SJCRH30 (cell line): ENCODE results near the gene MNX1. TPM values are rescaled to one million over a fixed set of nuclear protein-coding genes. Genes with fewer than 3 reads are reported as not detected.

Experiments
- DNase-seq, 2 experiments: peaks; one replicate each; pipeline ENCODE4 v3.0.0-alpha.2; 2015 to 2020
- H3K27ac ChIP-seq: fragments of 250-450 bp; sonication (Bioruptor Pico); 2 replicates; pipeline ENCODE4 v1.5.1; 2020; ENCODE audit warnings: mild to moderate bottlenecking, moderate library complexity
- H3K27me3 ChIP-seq: fragments of 250-450 bp; sonication (Bioruptor Pico); 2 replicates; pipeline ENCODE4 v1.5.1; 2020; ENCODE audit warnings: mild to moderate bottlenecking, moderate library complexity
- H3K36me3 ChIP-seq: fragments of 250-450 bp; sonication (Bioruptor Pico); 2 replicates; pipeline ENCODE4 v1.5.1; 2020; ENCODE audit warnings: mild to moderate bottlenecking, moderate library complexity
- H3K4me1 ChIP-seq: fragments of 250-450 bp; sonication (Bioruptor Pico); 2 replicates; pipeline ENCODE4 v1.5.1; 2020; ENCODE audit warnings: mild to moderate bottlenecking, moderate library complexity
- H3K4me3 ChIP-seq: fragments of 250-450 bp; sonication (Bioruptor Pico); 2 replicates; pipeline ENCODE4 v1.5.1; 2020; ENCODE audit warnings: mild to moderate bottlenecking, moderate library complexity
- H3K9me3 ChIP-seq: fragments of 250-450 bp; sonication (Bioruptor Pico); replicated peaks from 2 replicates; pipeline ENCODE4 v1.5.1; 2020; ENCODE audit warnings: mild to moderate bottlenecking, moderate library complexity
- total RNA-seq: library from RNA; depleted of rRNA; stranded (reverse); fragments of >200 nt; shearing (Covaris generic); gene quantifications from 2 replicates; pipeline ENCODE4 v1.2.3, GENCODE V29; 2014

MNX1 gene
- total RNA-seq, 1 experiment from 2014 or later: 4.4 TPM

GRCh38 chr7:157041004-157041403, 30.5 kb upstream of the MNX1 start:
- no peaks in the 10 kb centered on the region for H3K9me3 ChIP-seq
- H3K27ac ChIP-seq: no peak overlapping the region
- no peak for DNase-seq
- no peak overlapping the region for H3K4me3 ChIP-seq
- 0 out of 2 replicates have a peak, but pooled peaks cover 4% of the 10 kb centered on the region for H3K27me3 ChIP-seq
- no peaks in the 10 kb centered on the region for H3K4me1 ChIP-seq
- H3K36me3 ChIP-seq: no peaks in the 10 kb centered on the region

DNA sequence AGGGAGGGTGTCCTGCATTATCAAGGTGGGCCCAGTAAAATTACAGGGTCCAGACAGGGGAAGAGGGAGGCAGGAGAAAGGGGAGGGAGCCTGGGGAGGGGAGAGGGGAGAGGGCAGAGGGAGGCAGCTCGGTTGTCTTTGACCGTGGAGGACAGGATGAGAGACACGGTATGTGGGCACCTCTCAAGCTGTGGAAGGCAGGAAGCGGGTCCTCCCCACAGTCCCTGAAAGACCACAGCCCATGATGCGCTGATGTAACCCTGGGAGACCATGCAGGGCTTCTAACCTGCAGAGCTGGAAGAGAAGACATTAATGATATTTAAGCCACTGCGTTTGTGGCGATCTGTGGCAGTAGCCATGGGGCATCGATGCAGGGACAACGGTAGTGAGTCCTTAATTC, 27.2 kb upstream of the MNX1 start:
- no peak overlapping the region for H3K27ac ChIP-seq
- 0 out of 2 replicates have a peak, but pooled peaks cover 7% of the 10 kb centered on the region for H3K27me3 ChIP-seq
- H3K4me3 ChIP-seq: no peak overlapping the region
- H3K4me1 ChIP-seq: no peaks in the 10 kb centered on the region
- H3K36me3 ChIP-seq: no peaks in the 10 kb centered on the region
- DNase-seq: no peak
- H3K9me3 ChIP-seq: no peaks in the 10 kb centered on the region

- H3K27ac ChIP-seq: no peak overlapping the region
- no peak for DNase-seq
- no peaks in the 10 kb centered on the region for H3K36me3 ChIP-seq
- H3K4me1 ChIP-seq: no peaks in the 10 kb centered on the region
- H3K4me3 ChIP-seq: no peak overlapping the region
- 0 out of 2 replicates have a peak, but pooled peaks cover 7% of the 10 kb centered on the region for H3K27me3 ChIP-seq
- no peaks in the 10 kb centered on the region for H3K9me3 ChIP-seq
Measured at GRCh38 chr7:157037028-157037427, 26.6 kb upstream of the MNX1 start.

DNA sequence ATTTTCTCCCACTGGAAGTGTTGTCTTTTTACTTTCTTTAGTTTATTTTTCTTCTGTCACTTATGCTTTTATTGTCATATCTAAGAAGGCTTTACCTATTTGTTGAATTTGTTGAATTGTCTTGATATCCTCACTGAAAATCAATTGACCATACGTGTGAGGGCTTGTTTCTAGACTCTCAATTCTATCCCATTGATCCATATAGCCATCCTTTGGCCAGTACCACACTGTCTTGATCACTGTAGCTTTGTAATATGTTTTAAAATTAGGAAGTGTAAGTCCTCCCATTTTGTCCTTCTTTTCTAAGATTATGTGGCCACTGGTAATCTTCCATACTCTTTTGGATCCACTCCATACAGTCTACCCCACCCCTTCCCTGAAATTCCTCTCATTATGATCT, 25.5 kb upstream of the MNX1 start:
- no peak for DNase-seq
- Histone ChIP-seq H3K9me3 (no peaks in the 10 kb centered on the region), H3K4me1 (no peaks in the 10 kb centered on the region), H3K27me3 (0 out of 2 replicates have a peak, but pooled peaks cover 7% of the 10 kb centered on the region), H3K4me3 (no peak overlapping the region), H3K27ac (no peak overlapping the region), H3K36me3 (no peaks in the 10 kb centered on the region)

DNA sequence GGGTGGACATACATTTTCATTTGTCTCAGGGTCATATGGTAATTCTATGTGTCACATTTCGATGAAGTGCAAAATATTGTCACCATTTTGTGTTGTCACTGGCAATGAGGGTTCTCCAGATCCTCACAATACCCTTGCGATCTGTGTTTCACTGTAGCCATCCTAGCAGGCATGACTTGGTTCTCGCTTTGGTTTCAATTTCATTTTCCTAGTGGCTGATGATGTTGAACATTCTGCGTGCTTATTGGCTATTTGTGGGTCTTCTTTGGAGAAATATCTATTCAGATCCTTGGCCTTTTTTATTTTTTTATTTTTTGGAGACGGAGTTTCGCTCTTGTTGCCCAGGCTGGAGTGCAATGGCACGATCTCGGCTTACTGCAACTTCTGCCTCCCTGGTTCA, 24.8 kb upstream of the MNX1 start:
- no peaks in the 10 kb centered on the region for H3K36me3 ChIP-seq
- H3K4me1 ChIP-seq: no peaks in the 10 kb centered on the region
- H3K27ac ChIP-seq: no peak overlapping the region
- H3K27me3 ChIP-seq: 0 out of 2 replicates have a peak, but pooled peaks cover 3% of the 10 kb centered on the region
- DNase-seq: no peak
- H3K9me3 ChIP-seq: no peaks in the 10 kb centered on the region
- H3K4me3 ChIP-seq: no peak overlapping the region

DNA sequence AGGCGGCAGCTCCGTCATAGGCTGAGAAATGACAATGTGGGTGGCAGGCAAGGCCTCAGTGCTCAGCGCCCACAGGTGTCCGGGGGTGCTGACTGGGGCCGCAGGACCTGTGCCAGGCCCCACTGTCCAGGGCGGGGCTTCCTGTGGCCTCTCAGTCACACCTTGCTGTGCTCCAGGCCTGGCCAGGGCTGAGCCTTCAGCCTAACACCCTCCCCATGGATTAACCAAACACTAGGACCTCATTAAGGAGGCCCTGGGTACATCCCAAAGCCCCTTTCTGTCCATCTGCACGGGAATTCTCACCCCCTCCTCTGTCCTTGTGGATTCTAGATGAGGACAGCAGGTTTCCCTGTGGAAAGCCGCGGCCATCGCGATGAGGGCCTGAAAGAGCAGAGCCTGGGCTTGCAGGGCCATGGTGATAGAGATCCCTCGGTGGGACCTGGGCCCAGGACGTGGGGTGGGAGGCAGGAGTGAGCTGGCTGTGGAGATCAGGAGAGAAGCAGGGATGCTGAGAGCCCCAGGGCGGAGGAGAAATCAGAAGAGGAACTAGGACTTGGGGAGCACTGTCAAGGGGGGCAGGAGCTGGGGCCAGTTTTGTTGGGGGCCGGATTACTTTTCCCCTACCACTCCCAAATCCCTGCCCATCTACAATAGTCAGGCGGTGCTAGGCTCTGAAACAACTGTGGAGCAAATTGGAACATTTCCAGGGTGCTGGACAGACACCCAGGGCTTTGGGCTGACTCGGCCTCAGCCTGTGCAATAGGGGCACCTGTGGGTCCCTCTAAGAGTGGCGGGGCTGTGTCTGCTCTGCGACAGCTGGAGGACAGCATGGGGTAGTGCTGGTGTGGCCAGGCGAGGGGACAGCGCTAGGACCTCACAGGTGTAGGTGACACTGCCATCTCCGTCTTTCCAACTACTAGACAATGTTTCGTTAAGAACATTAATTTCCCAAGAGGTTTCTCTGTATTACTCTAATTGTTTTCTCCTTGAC, 23.3 kb upstream of the MNX1 start:
- 0 out of 2 replicates have a peak, but pooled peaks cover 3% of the 10 kb centered on the region for H3K27me3 ChIP-seq
- DNase-seq: no peak
- no peaks in the 10 kb centered on the region for H3K9me3 ChIP-seq
- H3K36me3 ChIP-seq: no peaks in the 10 kb centered on the region
- no peak overlapping the region for H3K4me3 ChIP-seq
- no peaks in the 10 kb centered on the region for H3K4me1 ChIP-seq
- H3K27ac ChIP-seq: no peak overlapping the region

DNA sequence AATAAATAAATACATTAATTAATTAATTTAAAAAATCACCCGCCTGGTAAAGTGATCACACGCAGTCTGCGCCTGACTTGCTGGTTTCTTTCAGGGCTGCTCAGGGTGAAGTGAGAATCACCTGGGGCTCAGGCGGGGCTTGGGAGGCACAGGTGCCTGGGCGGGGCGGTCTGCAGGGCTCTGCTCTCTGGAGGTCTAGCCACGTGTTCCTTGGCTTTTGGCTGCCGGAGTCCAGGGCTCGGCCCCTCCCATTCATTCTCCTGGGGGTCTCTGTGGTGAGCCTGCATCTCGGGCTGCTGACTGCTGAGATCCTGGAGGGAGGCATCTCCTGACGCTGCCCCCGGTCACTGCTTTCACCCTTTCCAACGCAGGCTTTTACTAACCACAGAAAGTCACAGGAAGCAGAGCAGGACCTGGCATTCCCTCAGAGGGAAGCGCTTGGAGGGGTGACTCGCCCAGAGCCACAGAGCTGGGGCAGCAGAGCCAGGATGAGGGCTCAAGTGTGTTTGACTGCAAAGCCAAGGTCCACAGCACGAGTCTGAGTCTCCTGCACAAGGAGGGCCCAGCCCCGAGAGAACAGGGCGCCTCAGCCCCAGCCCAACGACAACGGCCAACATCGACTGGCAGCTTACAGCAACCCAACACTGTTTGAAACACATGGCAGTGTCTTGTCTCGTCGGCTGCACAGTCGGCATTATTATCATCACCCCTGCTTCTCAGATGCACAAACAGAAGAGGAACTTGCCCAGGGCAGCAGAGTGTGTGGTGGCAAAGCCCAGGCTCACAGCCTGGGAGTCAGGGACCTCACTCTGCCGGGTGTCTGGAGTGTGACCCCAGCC, 22.4 kb upstream of the MNX1 start:
- Histone ChIP-seq H3K27me3 (peaks cover 3% of the 10 kb centered on the region; the same call in 1 of the 2 replicates), H3K27ac (no peak overlapping the region), H3K36me3 (no peaks in the 10 kb centered on the region), H3K9me3 (no peaks in the 10 kb centered on the region), H3K4me3 (no peak overlapping the region), H3K4me1 (no peaks in the 10 kb centered on the region)
- no peak for DNase-seq

- DNase-seq: no peak
- Histone ChIP-seq H3K4me1 (no peaks in the 10 kb centered on the region), H3K27ac (no peak overlapping the region), H3K27me3 (peaks cover 3% of the 10 kb centered on the region; the same call in 1 of the 2 replicates), H3K36me3 (no peaks in the 10 kb centered on the region), H3K9me3 (no peaks in the 10 kb centered on the region), H3K4me3 (no peak overlapping the region)
Measured at GRCh38 chr7:157032128-157032527, 21.7 kb upstream of the MNX1 start.

DNA sequence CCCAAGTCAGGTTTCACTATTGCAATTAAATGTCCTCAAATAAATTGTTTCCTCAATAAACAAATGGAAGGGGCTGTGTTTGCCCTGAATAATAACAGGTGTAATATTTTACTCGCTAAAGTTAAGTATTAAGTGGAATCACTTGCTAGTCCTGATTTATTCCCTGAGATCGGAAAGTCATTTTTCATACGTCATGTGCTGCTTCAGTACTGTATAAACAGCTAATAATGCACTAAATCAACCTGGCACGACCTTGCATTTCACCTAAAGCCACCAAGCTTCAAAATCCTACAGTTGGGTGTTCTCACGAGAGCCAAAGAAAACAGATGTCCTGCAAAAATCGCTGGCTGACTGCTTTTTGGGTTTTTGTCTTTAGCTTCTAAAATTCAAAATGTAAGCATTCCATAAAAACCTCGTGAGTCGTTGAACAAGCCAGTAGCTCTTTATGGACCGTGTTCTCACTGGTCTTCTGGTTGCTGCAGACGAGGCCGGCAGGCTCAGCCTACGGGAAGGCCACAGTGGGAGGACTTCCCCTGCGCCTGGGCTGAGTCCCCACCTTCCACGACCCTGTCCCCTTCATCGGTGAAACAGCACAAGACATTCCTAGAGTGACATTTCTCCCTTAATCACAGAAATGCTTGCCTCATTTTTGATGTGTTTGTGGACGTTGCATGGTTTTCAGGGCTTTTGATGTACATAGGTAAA, 17.9 kb upstream of the MNX1 start:
- H3K27me3 ChIP-seq: peaks cover 7% of the 10 kb centered on the region
- DNase-seq: no peak

DNA sequence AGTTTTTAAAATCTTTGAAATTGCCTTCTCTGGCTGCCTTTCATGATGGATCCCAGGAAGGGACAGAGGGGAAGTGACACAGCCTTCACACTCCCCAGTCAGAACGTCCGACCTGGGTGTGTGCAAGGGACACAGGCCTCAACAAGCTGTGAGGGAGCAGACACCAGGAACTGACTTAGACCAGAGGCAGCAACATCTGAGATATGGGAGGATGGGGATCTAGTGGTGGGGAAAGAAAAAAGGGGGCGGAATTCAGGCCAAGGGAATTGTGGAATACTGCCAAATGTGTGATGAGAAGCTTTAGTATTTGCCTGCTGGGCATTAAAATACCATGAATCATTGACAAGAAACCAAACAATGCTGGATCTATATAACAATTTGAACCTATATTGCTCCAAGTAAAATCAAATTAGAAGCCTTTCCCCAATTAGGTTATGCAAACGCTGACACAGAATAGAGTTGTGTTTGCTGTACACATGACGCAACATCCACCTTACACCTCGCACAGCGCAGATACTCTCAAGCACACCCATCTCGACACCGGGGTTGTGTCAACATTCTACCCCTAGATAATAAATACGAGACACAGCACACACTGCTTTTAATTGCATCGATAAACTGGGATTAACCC, 17.2 kb upstream of the MNX1 start:
- peaks cover 10% of the 10 kb centered on the region for H3K27me3 ChIP-seq
- no peaks in the 10 kb centered on the region for H3K36me3 ChIP-seq
- no peak overlapping the region for H3K4me3 ChIP-seq
- H3K4me1 ChIP-seq: no peaks in the 10 kb centered on the region
- no peaks in the 10 kb centered on the region for H3K9me3 ChIP-seq
- no peak for DNase-seq
- no peak overlapping the region for H3K27ac ChIP-seq

More for the DNA sequence above, 17.9 kb upstream of the MNX1 start:
- Histone ChIP-seq H3K9me3 (no peaks in the 10 kb centered on the region), H3K36me3 (no peaks in the 10 kb centered on the region), H3K4me3 (no peak overlapping the region), H3K4me1 (no peaks in the 10 kb centered on the region), H3K27ac (no peak overlapping the region)

DNA sequence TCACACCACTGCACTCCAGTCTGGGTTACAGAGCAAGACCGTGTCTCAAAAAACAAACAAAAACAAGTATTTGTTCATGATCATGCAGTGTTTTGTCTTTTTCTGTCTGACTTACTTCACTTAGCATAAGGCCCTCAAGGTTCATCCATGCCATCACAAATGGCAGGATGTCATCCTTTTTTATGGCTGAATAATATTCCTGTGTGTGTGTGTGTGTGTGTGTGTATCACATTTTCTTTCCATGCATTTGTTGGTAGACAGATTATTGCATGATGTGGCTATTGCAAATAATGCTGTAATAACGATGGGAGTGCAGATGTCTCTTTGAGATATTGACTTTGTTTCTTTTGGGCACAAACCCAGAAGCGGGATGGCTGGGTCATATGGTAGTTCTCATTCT, 14.3 kb upstream of the MNX1 start:
- H3K4me3 ChIP-seq: no peak overlapping the region
- H3K9me3 ChIP-seq: no peaks in the 10 kb centered on the region
- peaks cover 10% of the 10 kb centered on the region for H3K27me3 ChIP-seq
- no peaks in the 10 kb centered on the region for H3K4me1 ChIP-seq
- H3K36me3 ChIP-seq: no peaks in the 10 kb centered on the region
- DNase-seq: no peak
- no peak overlapping the region for H3K27ac ChIP-seq

GRCh38 chr7:157023589-157023905, 13.1 kb upstream of the MNX1 start:
- Histone ChIP-seq H3K27me3 (peaks cover 19% of the 10 kb centered on the region), H3K4me3 (no peak overlapping the region), H3K9me3 (no peaks in the 10 kb centered on the region)

GRCh38 chr7:157022681-157023588, 12.5 kb upstream of the MNX1 start:
- no peak for DNase-seq
- Histone ChIP-seq H3K4me3 (no peak overlapping the region), H3K27ac (no peak overlapping the region), H3K27me3 (peaks cover 21% of the 10 kb centered on the region), H3K36me3 (no peaks in the 10 kb centered on the region), H3K4me1 (no peaks in the 10 kb centered on the region), H3K9me3 (no peaks in the 10 kb centered on the region)

More at GRCh38 chr7:157023589-157023905, 13.1 kb upstream of the MNX1 start:
- Histone ChIP-seq H3K27ac (no peak overlapping the region), H3K36me3 (no peaks in the 10 kb centered on the region), H3K4me1 (no peaks in the 10 kb centered on the region)
- no peak for DNase-seq
